Activated CD4-positive, CD25-positive, alpha-beta regulatory T cell treated with anti-CD3 and anti-CD28 coated beads, Interleukin-2, amount 50 U/mL, for 16 hours (primary cell): ENCODE results near the gene TAC4.

Source experiments
- DNase-seq: peaks from one replicate; pipeline ENCODE4 v3.0.0-alpha.2; 2020; ENCODE audit warnings: low read depth, low spot score

The TAC4 gene

DNA sequence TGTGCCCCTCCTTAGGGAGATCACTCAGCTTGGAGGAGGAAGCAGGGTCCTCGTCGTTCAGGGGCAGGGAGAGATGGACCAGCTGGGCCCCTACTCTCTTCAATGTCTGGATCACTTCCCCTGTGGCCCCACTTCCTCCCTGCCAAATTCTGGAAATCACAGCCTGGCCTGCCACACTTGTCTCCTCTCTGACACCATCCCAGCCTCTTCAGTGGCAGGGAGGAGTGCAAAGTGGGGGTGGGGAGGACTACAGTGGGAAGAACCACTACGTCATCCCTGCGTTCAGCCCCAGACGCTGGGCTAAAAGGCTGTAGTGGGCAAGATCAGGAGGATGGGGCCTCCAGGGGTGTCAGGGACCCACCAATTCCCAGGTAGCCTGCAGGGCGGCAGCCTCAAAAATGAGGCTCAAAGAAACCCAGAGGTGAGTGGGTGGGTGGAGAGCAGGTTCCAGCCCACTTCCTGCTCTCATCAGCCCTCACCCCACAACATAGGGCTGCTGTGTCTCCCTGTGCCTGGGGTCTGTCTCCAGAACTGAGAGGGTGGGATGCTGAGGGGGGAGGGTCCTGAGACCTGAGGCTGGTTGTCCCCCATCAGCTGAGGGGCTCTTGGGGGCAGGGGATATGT lies 25.0 kb upstream of the TAC4 start:
- no peak for DNase-seq

DNA sequence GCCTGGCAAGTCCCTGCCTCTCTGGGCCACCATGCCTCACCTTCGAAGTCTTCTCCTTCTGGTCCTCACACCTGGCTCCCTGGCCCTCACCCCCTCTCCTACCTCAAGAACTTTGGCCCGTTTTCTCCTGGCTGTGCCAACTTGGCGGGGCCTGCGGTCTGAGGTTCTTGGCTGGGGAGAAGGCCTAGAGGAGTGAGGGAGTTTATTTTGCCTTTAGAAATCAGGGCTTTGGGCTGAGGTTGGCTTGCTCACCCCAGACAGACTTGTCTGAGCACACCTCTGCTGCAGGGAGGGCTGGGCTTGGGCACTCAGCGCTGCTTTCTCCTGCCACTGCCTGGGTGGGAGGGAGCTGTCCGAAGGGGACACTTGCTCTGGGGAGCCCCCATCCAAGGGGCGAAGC lies 23.3 kb upstream of the TAC4 start:
- no peak for DNase-seq

GRCh38 chr17:49870298-49870697 lies 22.4 kb upstream of the TAC4 start:
- DNase-seq: no peak

DNA sequence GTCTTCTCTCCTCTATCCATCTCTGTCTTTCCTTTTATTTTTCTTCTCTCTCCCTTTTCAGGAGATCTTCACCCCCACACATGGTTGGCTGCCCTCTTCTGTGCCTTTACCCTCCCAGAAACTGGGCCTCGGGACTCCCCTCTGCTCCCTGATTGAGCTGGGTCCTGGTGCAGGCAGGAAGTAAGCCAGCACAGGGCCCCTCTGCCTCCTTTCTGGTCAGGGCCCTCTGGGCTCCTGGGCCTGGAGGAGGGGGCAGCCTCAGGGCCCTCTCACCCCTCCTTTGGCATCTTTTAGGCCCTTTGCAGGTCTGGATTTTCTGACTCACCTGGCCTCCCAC lies 21.1 kb upstream of the TAC4 start:
- no peak for DNase-seq

DNA sequence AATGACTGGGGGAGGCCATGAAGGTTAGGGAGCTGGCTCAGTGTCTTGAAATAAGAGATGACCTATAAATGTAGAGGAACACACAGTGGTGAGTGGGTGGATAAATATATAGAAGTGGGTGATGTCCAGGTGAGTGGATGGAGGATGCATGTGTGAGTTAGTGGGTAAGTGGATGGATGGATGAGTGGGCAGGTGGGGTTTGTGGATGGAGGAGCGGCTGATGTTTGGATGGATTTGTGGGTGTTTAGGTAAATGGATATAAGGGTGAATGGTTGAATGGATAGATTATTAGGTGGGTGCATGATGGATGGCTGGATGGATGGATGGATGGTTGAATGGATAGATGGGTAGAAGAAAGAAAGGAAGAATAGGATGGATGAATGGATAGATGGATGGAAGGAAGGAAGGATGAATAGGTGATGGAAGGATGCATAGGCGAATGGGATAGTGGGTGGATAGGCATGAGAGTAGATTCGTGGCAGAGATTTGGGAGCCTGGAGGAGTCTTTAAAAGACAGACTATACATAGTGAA lies 19.1 kb upstream of the TAC4 start:
- DNase-seq: no peak

DNA sequence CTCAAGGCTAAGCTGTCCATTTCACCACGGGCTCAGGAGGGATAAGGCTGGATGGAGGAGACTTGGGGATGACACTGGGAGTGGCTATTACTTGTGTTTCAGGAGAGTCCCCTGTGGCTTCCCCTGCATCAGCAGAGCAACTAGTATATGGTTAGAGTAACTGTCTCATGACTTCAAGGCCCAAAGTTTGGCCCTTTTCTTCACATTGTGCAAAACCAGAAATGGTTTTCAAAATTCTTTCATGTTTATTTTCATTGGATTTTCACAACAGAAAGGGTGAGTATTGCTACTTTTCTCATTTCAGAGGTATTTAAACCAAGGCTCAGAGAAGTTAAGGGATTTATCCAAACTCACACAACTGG lies 18.1 kb upstream of the TAC4 start:
- DNase-seq: no peak

DNA sequence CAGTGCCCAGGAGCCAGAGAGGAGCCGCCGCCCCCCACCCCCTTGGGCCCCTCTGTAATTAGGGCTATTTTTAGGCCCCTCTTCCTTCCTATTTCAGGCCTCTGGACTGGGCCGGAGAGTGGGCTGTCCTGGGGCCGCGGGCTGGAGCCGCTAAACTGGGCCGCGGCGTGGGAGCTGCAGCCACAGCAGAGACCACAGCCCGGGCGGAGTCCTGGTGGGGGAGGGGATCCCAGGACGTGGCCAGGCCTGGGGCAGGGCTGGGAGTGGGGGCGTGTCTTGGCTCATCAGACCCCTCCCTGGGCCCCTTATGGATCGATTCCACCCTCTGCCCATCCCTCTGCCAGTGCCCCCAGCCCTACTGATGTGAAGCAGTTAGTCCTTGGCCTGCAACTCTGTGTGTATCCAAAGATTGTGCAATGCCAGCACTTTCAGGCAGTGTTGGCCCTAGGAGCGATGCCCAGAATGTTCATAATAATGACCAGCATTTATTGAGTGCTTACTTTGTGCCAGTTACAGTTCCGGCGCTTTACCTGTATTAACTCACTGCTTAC lies 15.0 kb upstream of the TAC4 start:
- DNase-seq: no peak

GRCh38 chr17:49861150-49861884 lies 13.4 kb upstream of the TAC4 start:
- no peak for DNase-seq

GRCh38 chr17:49859991-49860953 lies 12.4 kb upstream of the TAC4 start:
- no peak for DNase-seq

- DNase-seq: no peak
These were observed 10.9 kb upstream of the TAC4 start for GRCh38 chr17:49858796-49859195.

DNA sequence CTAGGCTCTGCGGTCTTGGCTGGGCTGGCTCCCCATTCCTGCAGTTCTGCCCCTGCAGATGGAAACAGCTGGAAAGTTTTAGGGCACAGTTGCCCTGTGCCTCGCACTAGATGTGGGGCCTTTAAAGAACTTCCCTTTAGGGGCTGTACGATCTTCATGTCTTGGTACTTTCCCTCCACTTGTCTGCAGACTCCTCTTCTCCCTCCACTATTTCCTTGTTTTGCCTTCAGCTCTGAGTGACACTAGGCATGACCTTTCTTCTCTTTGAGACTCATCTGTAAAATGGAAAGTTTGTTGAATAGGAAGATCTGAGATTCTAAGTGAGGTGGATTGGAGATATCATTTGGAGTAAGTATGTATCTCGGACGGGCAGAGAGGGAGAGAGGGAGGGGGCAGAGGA lies 6.3 kb upstream of the TAC4 start:
- no peak for DNase-seq

DNA sequence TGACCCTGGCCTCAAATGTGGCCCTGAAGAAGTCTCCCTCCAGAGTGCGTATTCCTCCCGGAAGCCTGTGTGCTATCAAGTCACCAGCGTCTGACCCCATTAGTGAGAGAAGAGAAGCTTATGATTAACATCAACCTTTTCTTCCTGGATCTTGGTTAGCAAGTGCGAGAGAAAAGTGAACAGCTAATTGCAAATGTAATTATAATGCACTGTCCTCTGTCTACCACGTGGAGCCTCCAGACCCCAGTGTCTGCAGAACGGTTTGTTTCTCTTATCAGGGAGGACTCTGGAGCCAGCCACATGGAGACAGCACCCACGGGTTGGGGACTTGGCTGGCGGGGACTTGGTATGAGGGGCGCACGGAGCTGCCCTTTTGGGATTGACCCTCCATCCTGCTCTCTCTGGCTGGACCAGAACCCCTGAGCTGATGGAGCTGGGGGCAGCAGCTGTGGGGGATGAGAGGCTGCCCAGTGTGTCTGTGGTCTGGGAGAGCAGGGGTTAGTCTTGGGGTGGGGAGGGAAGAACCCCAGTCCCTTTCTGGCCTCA lies 5.7 kb upstream of the TAC4 start:
- DNase-seq: no peak

GRCh38 chr17:49851387-49852291 lies 3.8 kb upstream of the TAC4 start:
- DNase-seq: peak; percentile 49

DNA sequence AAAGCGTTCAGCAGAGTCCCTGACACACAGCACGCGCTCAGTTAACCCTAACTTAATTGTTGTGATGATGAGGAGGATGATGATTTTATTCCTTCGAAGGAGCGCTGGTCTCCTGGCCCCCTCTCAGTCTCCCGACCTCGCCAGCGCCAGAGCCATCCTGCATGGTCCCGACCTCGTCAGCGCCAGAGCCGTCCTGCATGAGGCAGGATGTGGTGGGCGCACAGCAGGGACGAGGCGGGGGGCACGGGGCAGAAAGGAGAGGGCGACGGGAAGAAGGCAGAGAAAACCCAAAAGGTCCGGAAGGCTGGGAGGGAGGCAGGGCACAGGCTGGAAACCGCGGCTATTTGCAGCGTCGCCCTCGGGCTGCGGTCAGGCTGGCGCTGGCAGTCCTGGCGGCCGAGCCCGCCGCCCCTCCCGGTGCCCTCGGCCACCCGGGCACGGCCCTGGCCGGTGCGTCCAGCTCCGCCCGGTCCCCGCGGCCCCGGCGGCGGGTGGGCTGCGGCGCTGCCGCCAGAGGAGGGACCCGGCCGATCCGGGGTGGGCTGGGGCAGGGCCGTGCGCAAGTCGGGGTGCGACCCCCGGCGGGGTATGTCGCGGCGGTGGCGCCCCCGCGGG lies 3.0 kb upstream of the TAC4 start:
- DNase-seq: no peak

DNA sequence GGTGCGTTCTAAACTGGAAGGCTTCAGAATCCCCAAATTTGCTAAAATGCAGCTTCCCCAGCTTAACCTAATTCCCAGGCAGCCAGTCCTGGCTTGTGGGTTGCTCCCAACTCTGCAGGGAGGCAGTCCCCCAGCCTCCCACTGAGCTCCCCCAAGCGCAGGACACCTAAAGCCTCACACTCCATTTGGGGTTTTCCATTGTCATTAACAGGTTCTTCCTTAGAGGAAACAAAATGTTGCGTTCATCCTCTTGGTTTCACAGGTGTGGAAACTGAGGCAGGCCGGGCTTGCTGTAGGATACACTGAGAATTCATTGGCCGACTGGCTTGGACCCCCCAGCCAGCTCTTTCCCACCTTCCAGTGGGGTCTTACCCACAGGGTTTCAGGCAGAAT lies 2.3 kb upstream of the TAC4 start:
- DNase-seq: no peak

DNA sequence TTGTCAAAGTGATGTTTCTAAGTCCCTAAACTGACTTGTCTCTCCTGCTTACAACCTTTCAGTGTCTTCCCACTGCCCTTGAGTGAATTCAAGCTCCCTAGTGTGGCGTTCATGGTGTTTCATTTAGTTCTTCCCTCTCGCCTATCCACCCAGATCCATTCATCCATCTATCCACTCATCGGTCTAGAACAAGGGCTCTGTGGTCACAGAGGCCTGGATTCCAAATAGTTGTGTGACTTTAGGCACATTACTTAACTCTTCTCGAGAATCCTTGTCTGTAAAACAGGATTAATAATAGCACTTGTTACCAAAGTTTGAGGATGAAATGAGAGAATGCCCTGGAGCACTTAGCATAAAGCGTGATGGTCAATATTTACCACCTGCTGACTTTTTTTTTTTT lies 870 bp upstream of the TAC4 start:
- no peak for DNase-seq

DNA sequence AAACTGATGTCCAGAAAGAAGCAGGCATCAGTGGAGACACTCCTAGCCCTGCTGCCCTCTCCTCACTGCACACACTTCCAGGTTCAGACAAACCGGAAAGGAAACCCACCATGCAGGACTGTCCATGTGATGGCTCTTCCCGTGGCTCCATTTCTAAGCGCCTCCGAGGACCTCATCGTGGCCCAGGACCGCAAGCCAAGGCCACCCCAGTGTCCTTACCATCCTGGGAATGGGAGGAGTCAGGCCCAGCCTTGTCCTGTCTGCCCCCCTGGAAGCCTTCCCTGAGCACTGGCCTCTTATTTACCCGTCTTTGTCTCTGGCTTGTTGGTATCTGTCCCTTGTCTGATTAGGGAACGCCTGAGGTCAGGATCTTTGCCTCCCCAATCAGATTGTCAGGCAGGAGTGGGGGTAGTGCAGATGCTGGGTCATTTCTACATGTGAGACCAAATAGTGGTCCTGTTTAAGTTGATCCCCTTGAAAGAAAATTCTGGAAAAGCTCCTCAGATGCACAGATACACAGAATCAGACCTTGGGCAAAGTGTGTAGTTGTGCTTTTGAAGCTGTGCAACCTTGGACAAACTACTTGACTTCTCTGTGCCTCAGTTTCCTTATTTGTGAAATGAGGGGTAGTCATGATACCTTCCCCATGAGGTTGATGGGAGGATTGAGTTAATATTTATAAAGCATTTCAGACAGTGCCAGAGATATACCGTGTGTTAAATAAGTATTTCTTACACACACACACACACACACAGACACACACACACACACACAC lies 744 bp downstream of the TAC4 start:
- no peak for DNase-seq

DNA sequence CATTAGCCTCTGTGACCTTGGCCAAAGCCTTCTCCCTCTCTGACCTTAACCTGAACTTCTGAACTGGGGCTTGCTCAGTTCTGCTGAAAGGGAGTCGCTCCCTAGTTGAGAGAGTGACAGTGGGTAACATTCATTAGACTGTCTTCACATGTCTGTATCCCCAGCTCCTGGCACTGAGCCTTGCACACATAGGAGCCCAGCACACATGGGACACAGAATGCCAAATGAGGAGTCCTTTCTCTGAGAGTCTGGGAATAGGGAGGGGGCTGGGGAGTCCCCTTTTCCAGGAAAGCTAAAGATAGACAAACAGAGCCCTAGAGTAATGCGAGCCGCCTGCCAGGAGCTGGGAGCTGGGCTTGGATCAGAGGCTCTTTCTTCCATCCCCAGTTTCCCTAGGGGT lies 2.5 kb downstream of the TAC4 start:
- no peak for DNase-seq

DNA sequence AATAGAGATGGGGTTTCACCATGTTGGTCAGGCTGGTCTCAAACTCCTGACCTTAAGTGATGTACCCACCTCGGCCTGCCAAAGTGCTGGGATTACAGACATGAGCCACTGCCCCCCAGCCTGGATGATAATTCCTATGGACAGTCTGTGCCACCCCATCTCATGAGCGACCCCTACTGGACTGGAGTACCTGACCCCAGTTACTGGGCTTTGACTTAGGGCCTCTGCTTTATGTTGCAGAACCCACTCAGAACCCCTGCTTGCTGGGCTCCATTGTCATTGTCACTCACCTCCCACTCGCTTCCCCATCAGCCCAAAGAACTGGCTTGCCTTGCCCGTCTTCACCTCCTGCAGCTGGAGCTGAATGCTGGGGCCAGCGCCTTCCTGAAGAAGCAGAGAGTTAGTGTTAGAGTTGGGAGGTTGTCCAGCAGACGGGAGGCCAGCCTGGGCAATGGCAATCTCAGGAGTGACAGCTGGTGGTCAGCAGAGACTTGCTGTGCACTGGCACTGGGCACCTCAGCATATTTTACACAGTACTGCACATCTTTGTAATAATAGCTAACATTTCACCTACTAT lies 4.0 kb downstream of the TAC4 start:
- DNase-seq: no peak
